Measurements from ENCODE around the gene HIVEP1.

DNA sequence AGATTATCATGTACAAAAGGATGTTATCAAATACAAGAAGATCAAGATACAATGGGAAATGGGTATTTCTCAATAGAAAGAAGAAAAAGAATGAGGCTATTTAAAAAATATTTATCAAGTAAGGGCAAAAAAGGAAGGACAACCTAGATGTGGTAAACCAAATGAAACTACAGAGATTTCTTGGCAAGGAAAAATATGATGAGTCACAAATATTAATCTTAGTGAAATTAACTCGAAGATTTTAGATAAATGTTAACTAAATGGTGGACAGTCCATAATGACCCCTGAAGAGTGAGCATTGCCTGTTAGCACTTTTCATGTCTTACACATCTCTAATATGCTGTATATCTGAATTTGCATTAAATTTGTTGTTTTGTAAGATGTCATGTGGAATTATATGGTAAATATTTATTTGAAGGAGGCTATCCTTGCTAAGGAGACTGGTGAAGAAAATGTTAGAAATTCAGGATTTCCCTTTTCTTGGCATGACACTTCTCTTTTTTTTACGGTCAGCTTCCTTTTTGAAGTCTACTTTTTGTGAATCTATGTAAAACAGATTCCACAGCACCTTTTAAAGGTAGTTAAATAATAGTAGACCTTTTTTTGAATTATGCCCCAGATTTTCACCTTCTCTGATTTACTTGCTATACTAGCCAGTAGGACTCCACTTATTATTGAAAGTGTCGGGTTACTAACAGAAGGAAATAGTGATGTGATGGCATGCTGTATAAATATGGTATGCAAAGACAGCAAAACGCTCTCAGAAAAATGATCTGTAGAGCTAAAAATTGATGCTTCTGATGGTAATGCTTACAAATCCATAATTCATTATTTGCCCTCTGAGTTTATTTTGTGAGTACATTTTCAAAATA lies 120.5 kb downstream of the HIVEP1 start:
- no peak for TF ChIP-seq PATZ1 (CRISPR knock-in tag; IDR thresholded peaks at IDR 0.05; ENCODE audit: borderline replicate concordance)
- TF ChIP-seq, protein P1, sequence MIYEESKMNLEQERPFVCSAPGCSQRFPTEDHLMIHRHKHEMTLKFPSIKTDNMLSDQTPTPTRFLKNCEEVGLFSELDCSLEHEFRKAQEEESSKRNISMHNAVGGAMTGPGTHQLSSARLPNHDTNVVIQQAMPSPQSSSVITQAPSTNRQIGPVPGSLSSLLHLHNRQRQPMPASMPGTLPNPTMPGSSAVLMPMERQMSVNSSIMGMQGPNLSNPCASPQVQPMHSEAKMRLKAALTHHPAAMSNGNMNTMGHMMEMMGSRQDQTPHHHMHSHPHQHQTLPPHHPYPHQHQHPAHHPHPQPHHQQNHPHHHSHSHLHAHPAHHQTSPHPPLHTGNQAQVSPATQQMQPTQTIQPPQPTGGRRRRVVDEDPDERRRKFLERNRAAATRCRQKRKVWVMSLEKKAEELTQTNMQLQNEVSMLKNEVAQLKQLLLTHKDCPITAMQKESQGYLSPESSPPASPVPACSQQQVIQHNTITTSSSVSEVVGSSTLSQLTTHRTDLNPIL (CRISPR knock-in tag; IDR thresholded peaks at IDR 0.05; ENCODE audit: low read depth): no peak
- TF ChIP-seq ESRRG (CRISPR knock-in tag; IDR thresholded peaks at IDR 0.05): no peak
- TF ChIP-seq ARNTL (CRISPR knock-in tag; IDR thresholded peaks at IDR 0.05; ENCODE audit: borderline replicate concordance, low read depth): no peak
